Activated CD4-positive, alpha-beta T cell treated with anti-CD3 and anti-CD28 coated beads for 36 hours (primary cell): ENCODE results near the gene PTPRG. TPM values are rescaled to one million over a fixed set of nuclear protein-coding genes. Genes with fewer than 3 reads are reported as not detected.

Experiments used
- ATAC-seq: fragments of 200-7000 bp; cut with Tn5 transposase; one replicate; pipeline ENCODE4 v1.10.0; 2021; ENCODE audit warnings: mild to moderate bottlenecking, moderate library complexity
- CTCF ChIA-PET: fragments of 350-600 bp; sonication (Branson Sonifier 250); formaldehyde crosslinking; loops from one replicate; lab custom pipeline; 2021; ENCODE audit warnings: antibody characterized with exemption; lab: Charles Lee
- POLR2A ChIA-PET: fragments of 350-600 bp; sonication (Branson Sonifier 250); formaldehyde crosslinking; loops from one replicate; lab custom pipeline; 2021; ENCODE audit warnings: antibody characterized with exemption, inconsistent platforms; lab: Charles Lee
- DNase-seq: peaks from one replicate; pipeline ENCODE4 v3.0.0-alpha.2; 2020
- H3K27ac Mint-ChIP-seq: one replicate; pipeline ENCODE4 v1.8.0; 2021; ENCODE audit warnings: mixed read lengths
- H3K27me3 Mint-ChIP-seq: one replicate; pipeline ENCODE4 v1.8.0; 2021; ENCODE audit warnings: mixed read lengths
- H3K36me3 Mint-ChIP-seq: one replicate; pipeline ENCODE4 v1.8.0; 2021; ENCODE audit warnings: low read depth, mixed read lengths
- H3K4me1 Mint-ChIP-seq: one replicate; pipeline ENCODE4 v1.8.0; 2021; ENCODE audit warnings: mixed read lengths
- H3K4me3 Mint-ChIP-seq: one replicate; pipeline ENCODE4 v1.8.0; 2021; ENCODE audit warnings: mild to moderate bottlenecking, moderate library complexity, mixed read lengths
- H3K9me3 Mint-ChIP-seq: one replicate; pipeline ENCODE4 v1.8.0; 2021; ENCODE audit warnings: low read depth, mixed read lengths
- intact Hi-C, 2 experiments: fragments of 100-400 bp; cut with DNase I in 1 of 2; cut with micrococcal nuclease in 1 of 2; formaldehyde crosslinking; loops; one replicate each; pipeline versions ENCODE4 v1.14.2 to v1.15.1; 2022 to 2024; cut with DNase I, micrococcal nuclease
- total RNA-seq, 2 experiments: library from RNA; stranded (reverse); gene quantifications; one replicate each; pipeline ENCODE4 v1.2.3, GENCODE V29; 2021

PTPRG gene
- total RNA-seq, 2 experiments from 2014 or later = 0.32 to 0.33 TPM

DNA sequence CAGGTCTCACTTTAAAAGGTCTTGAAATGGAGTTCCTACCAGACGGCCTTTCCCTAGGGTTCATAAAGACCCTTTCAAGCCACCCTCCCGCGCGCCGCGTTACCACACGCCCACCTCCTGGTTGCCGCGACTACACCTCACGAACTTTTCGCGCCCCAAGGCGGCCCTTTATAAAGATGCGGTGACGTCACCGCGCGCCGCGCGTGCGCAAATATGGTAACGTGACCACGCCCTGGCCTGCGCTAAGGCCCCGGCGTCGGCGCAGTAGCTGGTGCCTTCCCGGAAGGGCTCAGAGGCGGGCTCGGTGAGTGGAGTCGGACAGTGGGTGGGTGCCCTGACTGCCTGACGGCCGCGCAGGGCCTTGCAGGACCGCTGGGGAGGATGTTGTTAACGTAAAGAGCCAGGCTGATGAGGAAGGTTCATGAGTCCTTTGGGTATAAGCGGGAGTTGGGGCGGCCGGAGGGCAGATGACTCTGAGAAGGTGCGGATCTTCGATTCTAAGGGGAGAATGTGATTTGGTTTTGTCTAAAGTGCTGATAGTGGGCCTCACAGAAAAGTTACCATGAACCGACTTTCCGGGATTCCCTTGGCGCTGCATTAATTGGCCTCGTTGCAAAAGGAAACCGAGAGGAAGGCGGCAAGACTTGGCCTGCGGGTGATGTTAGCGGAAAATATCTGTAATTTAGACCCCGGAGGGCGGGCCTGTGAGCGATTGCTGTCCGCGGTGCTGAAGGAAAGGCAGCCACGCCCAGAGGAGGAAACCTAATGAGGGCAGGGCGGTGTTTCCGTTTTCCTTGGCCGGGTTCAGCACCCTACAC is 757.6 kb downstream of the PTPRG start:
- Mint-ChIP-seq H3K36me3 (peaks cover 10% of the 10 kb centered on the region), H3K4me1 (peaks cover 11% of the 10 kb centered on the region), H3K9me3 (peaks cover 10% of the 10 kb centered on the region), H3K27ac (peak overlapping the region; percentile 100), H3K27me3 (peaks cover 31% of the 10 kb centered on the region), H3K4me3 (peak overlapping the region; percentile 84)
- intact Hi-C loops = loop anchor here in 1 of 2 experiments (10.0 kb wide), 1 partner anchor 1596 kb away; the partner anchor contains the start of gene SCAANT1
- CTCF ChIA-PET = interaction anchor here (0.7 to 1.0 kb wide), 2 partner anchors 10 to 23 kb away, joined by 3 read pairs; no protein-coding TSS in a partner anchor
- ATAC-seq = peak; percentile 98
- POLR2A ChIA-PET = no interaction called here
- peak; percentile 84 for DNase-seq

DNA sequence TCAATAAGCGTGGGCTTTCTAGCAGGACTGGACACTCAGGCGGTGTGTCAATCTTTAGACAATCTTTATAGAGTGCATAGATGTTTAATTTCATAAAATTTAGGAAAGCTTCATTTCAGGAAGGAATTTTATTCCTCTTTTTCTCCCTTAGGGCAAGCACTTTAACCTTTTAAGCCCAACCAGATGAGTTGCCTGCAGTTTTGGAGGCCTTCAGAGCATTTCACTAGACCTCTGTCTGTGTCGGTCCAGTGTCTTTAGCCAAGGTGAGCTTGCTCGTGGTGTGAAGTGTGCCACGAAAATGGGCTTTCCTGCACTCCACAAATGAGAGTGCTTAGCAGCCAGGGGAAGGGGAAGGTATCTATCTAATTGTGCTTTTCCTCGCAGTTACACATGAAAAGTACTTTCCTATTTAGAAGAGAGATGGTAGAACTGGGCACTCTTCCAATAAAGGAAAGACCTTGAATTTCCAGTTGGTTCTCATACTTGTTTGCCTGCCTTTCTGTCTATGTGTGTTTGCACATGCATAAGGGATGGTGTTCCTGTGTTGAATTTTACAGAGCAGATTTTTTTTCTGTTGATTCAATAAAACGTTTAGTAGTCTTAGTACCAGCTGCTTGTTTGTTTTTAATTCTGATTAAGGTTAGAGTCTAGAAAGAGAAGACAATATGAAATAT is 758.3 kb downstream of the PTPRG start:
- CTCF ChIA-PET = no interaction called here
- Mint-ChIP-seq H3K4me3 (peak overlapping the region; percentile 84), H3K4me1 (peaks cover 11% of the 10 kb centered on the region), H3K9me3 (peaks cover 10% of the 10 kb centered on the region), H3K36me3 (peaks cover 10% of the 10 kb centered on the region), H3K27me3 (peaks cover 31% of the 10 kb centered on the region), H3K27ac (no peak overlapping the region)
- no peak for DNase-seq
- intact Hi-C loops = loop anchor here in 1 of 2 experiments (10.0 kb wide), 1 partner anchor 1595 kb away; the partner anchor contains the start of gene SCAANT1
- POLR2A ChIA-PET = no interaction called here
- ATAC-seq = no peak

DNA sequence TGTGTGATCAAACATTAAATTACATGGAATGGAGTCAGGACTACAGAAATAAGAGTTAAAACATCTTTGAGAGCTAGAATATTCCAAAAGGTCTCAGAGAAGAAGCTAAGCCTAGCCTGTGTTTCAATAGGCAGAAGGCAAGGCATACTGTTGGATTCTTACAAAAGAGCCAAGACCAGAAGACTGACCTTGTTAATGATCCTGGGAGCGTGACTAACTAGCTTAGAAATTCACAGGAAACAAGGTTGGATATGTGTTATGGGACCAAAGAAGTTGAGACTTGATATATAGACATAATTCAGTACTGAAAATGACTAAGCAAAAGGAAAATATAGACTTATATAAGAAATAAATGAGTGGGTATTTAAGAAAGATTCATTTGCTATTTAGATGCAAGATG is 761.9 kb downstream of the PTPRG start:
- intact Hi-C loops = no loop called here
- Mint-ChIP-seq H3K27ac (no peak overlapping the region), H3K9me3 (peaks cover 10% of the 10 kb centered on the region), H3K27me3 (peaks cover 17% of the 10 kb centered on the region), H3K4me1 (peaks cover 11% of the 10 kb centered on the region), H3K36me3 (peaks cover 10% of the 10 kb centered on the region), H3K4me3 (no peak overlapping the region)
- CTCF ChIA-PET = no interaction called here
- ATAC-seq (no peak), DNase-seq (no peak)
- POLR2A ChIA-PET = no interaction called here

DNA sequence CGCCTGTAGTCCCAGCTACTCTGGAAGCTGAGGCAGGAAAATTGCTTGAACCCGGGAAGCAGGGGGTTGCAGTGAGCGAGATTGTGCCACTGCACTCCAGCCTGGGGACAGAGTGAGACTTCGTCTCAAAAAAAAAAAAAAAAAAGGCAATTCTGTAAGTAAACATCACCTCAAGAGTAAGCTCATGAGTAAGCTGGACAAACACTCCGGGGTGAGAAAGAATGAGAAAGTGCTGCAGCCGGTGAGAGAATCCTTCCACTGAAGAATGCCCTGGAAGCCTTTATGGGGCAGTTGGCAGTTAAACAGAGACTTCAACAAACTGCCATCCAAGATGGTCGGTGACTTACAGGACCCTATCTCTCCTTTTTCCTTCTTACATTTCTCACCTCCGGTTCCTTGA is 764.5 kb downstream of the PTPRG start:
- no peak for ATAC-seq

DNA sequence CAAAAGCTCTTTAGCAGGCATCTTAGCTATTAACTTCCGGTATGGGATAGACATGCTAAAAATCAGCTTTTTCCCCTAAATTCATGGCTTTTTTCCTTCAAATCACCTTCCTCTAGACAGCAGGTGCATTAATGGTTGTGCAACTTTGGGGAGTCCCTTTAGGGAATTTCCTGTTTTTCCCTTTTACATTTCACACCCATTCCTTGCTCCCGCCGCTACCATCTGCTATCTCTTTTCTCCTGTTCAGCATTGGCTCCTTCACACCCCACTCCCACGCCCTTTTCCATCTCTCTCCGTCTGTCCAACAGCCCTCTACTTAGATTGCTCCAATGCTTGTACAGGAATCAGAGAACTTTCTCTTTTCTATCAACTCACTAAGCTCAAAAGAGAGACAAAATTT is 768.6 kb downstream of the PTPRG start:
- CTCF ChIA-PET = interaction anchor here (1.3 kb wide), 1 partner anchor 1488 kb away, joined by 3 read pairs; no protein-coding TSS in a partner anchor
- no peaks in the 10 kb centered on the region for H3K9me3 Mint-ChIP-seq
- POLR2A ChIA-PET = no interaction called here
- H3K27me3 Mint-ChIP-seq = peaks cover 3% of the 10 kb centered on the region
- no peak overlapping the region for H3K4me3 Mint-ChIP-seq
- H3K36me3 Mint-ChIP-seq = no peaks in the 10 kb centered on the region
- no peaks in the 10 kb centered on the region for H3K4me1 Mint-ChIP-seq
- no peak overlapping the region for H3K27ac Mint-ChIP-seq
- ATAC-seq (no peak), DNase-seq (no peak)
- intact Hi-C loops = loop anchor here in 1 of 2 experiments (5.0 kb wide), 1 partner anchor 897 kb away; no protein-coding TSS in a partner anchor

More for the DNA sequence above, 764.5 kb downstream of the PTPRG start:
- ChIA-PET CTCF (interaction anchor here (0.8 kb wide), 1 partner anchor 21 kb away, joined by 4 read pairs; no protein-coding TSS in a partner anchor), POLR2A (no interaction called here)
- Mint-ChIP-seq H3K27me3 (peaks cover 4% of the 10 kb centered on the region), H3K9me3 (no peaks in the 10 kb centered on the region), H3K4me3 (no peak overlapping the region), H3K4me1 (no peaks in the 10 kb centered on the region), H3K27ac (no peak overlapping the region), H3K36me3 (peaks cover under 1% of the 10 kb centered on the region)
- intact Hi-C loops = no loop called here
- DNase-seq = no peak

DNA sequence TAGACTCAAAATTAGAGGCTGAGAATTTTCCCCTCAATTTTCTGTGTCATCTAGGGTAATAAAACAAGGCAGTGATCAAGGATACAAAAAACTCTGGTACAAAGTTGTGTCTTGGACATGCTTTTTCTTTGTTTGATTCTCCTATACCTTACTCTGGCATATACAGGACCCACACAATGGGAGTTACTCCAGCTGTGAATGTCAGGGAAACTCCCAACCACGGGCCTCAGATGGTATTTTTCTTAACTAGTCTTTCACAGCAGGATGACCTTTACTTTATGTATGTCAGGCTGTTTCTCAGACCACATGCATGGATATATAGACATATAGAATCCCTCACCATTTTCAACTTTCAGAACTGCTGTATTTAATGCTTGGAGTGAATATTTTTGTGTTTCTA is 770.6 kb downstream of the PTPRG start:
- H3K27ac Mint-ChIP-seq = no peak overlapping the region
- H3K36me3 Mint-ChIP-seq = no peaks in the 10 kb centered on the region
- no peaks in the 10 kb centered on the region for H3K9me3 Mint-ChIP-seq
- intact Hi-C loops = loop anchor here (2.0 to 5.0 kb wide), 2 partner anchors 227 to 895 kb away; no protein-coding TSS in a partner anchor
- CTCF ChIA-PET = interaction anchor here (0.6 to 0.9 kb wide), 2 partner anchors 35 to 291 kb away, joined by 3 read pairs; no protein-coding TSS in a partner anchor
- no peaks in the 10 kb centered on the region for H3K4me1 Mint-ChIP-seq
- POLR2A ChIA-PET = no interaction called here
- no peak overlapping the region for H3K4me3 Mint-ChIP-seq
- H3K27me3 Mint-ChIP-seq = peaks cover 3% of the 10 kb centered on the region
- DNase-seq (no peak), ATAC-seq (no peak)

DNA sequence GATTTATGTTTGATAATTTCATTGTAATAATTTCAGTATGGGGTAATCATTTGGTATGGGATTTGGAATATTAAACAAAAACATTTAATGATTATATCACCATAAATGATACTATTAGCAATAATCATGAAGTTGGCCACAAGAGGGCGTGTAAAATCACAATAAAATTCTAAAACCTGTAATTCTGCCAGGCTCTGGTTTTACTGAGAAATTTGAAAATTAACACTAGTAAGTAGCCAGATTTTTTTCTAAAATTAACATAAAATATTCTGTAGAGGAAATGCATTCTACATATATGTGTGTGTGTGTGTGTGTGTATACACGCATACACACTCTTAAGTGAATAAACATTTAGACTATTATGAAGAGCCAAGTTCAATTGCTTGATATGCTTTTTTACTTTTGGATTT is 771.5 kb downstream of the PTPRG start:
- Mint-ChIP-seq H3K27ac (no peak overlapping the region), H3K4me3 (no peak overlapping the region), H3K27me3 (peaks cover 3% of the 10 kb centered on the region), H3K9me3 (no peaks in the 10 kb centered on the region), H3K4me1 (no peaks in the 10 kb centered on the region), H3K36me3 (no peaks in the 10 kb centered on the region)
- ChIA-PET CTCF (interaction anchor here (0.9 kb wide), 1 partner anchor 34 kb away, joined by 3 read pairs; no protein-coding TSS in a partner anchor), POLR2A (no interaction called here)
- ATAC-seq = no peak
- intact Hi-C loops = loop anchor here (2.0 to 5.0 kb wide), 2 partner anchors 226 to 894 kb away; no protein-coding TSS in a partner anchor
- DNase-seq = no peak

DNA sequence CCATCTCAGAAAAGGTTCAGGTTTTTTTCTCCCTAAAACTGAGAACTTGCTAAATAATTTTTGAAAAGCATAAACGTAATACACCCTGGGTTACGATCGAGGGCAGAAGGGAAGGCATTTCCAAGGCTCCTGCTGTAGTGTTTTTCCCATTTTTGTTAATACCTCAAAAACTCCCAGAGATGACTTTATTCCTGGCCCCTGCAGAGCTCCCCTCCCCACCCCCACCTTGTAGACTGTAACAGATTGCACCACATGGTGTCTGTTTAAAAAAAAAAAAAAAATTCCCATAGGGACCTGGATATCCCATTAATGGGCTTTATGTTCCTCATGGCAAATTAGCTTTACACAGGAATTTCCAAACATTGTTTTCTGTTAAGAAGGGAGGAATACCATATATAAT is 773.8 kb downstream of the PTPRG start:
- H3K27me3 Mint-ChIP-seq = no peaks in the 10 kb centered on the region
- intact Hi-C loops = no loop called here
- no peaks in the 10 kb centered on the region for H3K4me1 Mint-ChIP-seq
- ChIA-PET POLR2A (no interaction called here), CTCF (no interaction called here)
- H3K27ac Mint-ChIP-seq = no peak overlapping the region
- DNase-seq (no peak), ATAC-seq (no peak)
- H3K9me3 Mint-ChIP-seq = no peaks in the 10 kb centered on the region
- no peak overlapping the region for H3K4me3 Mint-ChIP-seq
- no peaks in the 10 kb centered on the region for H3K36me3 Mint-ChIP-seq

DNA sequence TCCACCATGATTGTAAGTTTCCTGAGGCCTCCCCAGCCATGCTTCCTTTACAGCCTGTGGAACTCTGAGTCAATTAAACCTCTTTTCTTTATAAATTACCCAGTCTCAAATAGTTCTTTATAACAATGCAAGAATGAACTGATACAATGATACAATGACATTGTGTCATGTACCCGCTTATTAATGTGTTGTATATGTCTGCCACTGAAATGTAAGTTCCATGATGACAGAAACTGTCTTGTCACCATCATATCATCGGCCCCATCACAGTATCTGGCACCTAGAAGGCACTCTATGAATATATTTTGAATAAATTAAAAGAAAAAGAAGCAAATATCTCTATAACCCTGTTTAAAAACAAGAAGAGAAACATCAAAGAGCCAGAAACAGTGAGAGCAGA is 782.4 kb downstream of the PTPRG start:
- DNase-seq (no peak), ATAC-seq (no peak)
- POLR2A ChIA-PET = no interaction called here
- Mint-ChIP-seq H3K27me3 (peaks cover 10% of the 10 kb centered on the region), H3K27ac (no peak overlapping the region), H3K4me1 (no peaks in the 10 kb centered on the region), H3K36me3 (no peaks in the 10 kb centered on the region), H3K9me3 (no peaks in the 10 kb centered on the region), H3K4me3 (no peak overlapping the region)
- CTCF ChIA-PET = no interaction called here
- intact Hi-C loops = no loop called here
